WTC11 (cell line): ENCODE results near the gene PCDHB9.
"Not testable (repeated sequence)": the region's sequence is repeated elsewhere in the genome, so short reads cannot be mapped to it uniquely, and the experiment has no call there.

Experiments
- CTCF ChIP-seq: fragments of 200-600 bp; IDR thresholded peaks from 2 replicates; pipeline ENCODE4 v1.8.0; 2022; ENCODE audit warnings: antibody characterized with exemption
- E2F5 ChIP-seq: sonication (generic); formaldehyde crosslinking; IDR thresholded peaks from 2 replicates; pipeline ENCODE4 v1.8.1; 2022; ENCODE audit warnings: mild to moderate bottlenecking, moderate library complexity, missing genetic modification reagents
- ESRRA ChIP-seq: sonication (generic); formaldehyde crosslinking; IDR thresholded peaks from 2 replicates; pipeline ENCODE4 v1.8.1; 2022; ENCODE audit warnings: mild to moderate bottlenecking, missing genetic modification reagents, borderline replicate concordance
- NFYB ChIP-seq: sonication (generic); formaldehyde crosslinking; conservative IDR thresholded peaks from 2 replicates; pipeline ENCODE4 v1.8.0; 2022; ENCODE audit warnings: low read depth, missing genetic modification reagents
- NR2C2 ChIP-seq: sonication (generic); formaldehyde crosslinking; IDR thresholded peaks from 2 replicates; pipeline ENCODE4 v1.8.0; 2022; ENCODE audit warnings: mild to moderate bottlenecking, missing genetic modification reagents

- not testable (repeated sequence) for TF ChIP-seq E2F5 (CRISPR knock-in tag); NR2C2 (CRISPR knock-in tag); ESRRA (CRISPR knock-in tag); NFYB (CRISPR knock-in tag); CTCF
Observed at GRCh38 chr5:141179876-141180275, 7.1 kb upstream of the PCDHB9 start.
